Activated naive CD8-positive, alpha-beta T cell treated with anti-CD3 and anti-CD28 coated beads, Interleukin-2, amount 50 U/mL, for 16 hours (primary cell): ENCODE data around the gene PDZRN4.
"Not testable (repeated sequence)": the region's sequence is repeated elsewhere in the genome, so short reads cannot be mapped to it uniquely, and the experiment has no call there.

ENCODE experiments used
- DNase-seq: peaks from one replicate; pipeline ENCODE4 v3.0.0-alpha.2; 2020; ENCODE audit warnings: low read depth, low spot score

PDZRN4 gene

DNA sequence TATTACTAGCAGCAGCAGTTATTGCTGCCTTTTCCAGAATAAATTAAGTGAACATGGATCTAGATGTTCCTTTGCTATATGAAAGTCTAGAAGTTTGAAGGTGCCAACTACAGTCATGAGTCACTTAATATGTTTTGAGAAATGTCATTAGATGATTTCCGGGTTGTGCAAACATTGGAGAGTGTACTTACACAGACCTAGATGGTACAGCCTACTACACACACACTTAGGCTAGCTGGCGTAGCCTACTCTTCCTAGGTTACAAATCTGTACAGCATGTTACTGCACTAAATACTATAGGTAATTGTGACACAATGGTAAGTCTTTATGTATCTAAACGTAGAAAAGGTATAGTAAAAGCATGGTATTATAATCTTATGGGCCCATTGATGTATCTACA is 368.1 kb downstream of the PDZRN4 start:
- no peak for DNase-seq

DNA sequence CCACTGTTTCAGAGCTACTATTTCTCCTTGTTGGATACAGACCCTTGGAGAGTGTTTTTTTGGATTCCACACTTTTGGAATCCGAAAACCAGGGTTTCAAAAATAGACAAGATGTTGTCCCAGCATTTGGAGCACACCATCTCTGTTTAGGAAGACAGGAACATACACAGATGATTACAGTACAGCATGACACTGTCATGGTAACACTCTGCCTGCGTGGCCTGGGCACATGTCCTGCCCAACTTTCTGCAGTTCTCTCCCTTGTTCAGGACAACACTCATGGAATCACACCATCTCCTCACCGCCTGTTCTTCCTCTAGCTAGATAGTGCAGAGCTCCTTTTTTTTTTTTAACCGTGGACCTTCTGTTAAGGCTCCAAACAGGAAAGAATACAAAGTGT is 369.2 kb downstream of the PDZRN4 start:
- DNase-seq = no peak

DNA sequence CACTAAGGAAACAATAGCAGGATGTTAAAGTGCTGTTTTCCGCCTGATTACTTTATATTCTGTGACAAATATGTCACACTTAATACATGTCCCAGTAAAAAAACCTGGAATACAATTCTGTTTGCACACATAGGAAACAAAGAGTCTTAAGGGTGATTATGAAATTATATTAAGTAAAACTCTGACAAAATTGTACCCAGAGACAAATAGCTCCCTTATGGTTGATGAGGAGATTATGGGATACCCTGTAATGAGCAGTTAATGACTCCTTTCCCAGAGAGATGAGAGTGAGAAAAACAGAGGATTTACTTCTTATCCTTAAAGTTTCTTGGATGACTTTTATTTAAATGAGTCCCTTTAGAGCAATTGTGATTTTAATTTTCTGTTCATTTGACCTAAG is 370.6 kb downstream of the PDZRN4 start:
- no peak for DNase-seq

DNA sequence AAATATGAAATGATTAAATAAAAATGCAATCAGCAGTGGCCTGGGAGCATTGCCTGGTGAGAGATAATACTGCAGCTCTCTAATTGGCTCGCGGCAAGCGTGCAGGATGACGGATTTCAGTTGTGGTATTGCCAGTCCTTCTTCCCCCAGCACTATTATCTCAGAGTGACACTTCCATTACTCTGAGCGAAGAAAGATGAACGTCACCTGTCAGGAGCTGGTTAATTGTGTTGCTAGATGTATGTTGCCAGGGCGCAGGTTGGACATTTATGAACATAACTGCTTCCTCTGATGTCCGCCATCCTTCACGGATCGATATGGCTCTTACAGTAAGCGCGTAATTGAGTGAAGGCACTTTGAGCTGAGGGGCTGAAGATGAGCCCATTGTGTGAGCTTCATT is 374.9 kb downstream of the PDZRN4 start:
- DNase-seq = no peak

DNA sequence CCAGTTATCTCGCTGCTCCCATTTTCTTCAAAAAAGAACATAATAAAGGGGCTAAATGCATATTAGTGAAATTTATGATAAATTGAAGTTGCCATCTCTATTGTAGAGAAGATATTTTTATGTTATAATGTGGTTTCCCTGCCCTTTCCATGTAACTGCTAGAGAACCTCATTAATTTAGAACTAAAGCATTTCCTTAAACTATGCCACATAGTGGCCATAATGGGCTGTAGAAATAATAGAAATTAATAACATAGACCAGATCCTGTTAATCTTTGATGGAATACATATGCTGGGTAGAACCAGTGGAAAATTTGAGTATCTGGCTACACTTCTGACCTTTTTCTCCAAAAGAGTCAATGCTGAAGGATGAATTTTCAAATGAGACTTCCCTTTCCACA is 376.7 kb downstream of the PDZRN4 start:
- no peak for DNase-seq

DNA sequence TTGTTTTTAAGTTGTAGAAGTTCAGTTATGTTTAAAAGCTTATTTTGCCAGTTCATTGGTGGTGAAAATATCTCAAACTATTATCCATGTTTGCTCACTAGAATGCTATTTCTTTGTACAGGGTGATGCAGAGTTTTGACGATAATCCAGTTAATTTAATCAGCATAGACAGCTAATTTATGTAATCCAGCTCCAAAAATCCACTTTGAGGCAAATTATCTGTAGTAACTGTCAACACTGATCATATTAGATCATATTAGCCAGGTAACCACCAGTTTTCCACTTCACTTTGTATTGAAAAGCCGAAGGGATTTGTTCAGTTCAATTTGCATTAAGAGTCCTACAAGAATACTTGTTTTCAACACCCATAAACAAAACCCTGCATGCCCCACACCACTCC is 378.6 kb downstream of the PDZRN4 start:
- DNase-seq = no peak

DNA sequence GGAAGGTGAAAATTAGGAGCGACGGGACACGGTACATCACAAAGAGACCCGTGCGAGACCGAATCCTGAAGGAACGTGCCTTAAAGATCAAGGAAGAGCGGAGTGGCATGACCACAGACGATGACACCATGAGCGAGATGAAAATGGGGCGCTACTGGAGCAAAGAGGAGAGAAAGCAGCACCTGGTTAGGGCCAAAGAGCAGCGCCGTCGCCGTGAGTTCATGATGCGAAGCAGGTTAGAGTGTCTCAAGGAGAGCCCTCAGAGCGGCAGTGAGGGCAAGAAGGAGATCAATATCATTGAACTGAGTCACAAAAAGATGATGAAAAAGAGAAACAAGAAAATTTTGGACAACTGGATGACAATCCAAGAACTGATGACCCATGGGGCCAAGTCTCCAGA is 385.3 kb downstream of the PDZRN4 start:
- DNase-seq = no peak

DNA sequence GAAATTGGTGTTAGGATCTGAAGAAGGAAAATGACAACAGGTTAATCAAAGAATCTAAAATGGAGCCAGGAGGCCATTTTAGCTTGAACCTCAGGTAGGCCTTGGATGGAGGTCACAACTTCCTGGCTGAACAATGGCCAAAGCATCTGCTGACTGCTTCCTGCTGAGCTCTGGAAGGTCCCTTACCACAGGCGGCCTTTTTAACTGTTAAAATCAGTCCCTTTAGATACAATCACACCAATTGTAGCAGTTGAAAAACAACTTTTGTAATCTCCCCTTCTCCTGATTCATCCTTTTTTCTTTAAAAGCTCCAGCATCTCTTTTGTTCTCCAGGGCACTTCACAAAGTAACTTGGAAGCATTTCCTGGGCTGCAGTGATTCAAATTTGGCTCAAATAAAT is 388.8 kb downstream of the PDZRN4 start:
- DNase-seq = no peak

DNA sequence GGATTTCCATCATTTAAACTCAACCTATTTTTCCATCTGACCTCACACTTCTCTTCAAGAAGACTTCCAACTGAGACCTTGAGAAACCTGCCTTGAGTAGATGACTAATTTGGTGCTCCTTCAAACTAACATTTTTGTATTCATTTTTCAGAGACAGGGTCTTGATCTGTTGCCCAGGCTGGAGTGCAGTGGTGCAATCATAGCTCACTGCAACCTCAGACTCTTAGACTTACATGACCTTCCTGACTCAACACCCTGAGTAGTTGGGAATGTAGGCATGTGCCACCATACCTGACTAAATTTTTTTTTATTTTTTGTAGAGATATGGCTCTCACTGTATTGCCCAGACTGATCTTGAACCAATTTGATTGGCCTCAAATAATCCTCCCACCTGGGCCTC is 389.9 kb downstream of the PDZRN4 start:
- no peak for DNase-seq

DNA sequence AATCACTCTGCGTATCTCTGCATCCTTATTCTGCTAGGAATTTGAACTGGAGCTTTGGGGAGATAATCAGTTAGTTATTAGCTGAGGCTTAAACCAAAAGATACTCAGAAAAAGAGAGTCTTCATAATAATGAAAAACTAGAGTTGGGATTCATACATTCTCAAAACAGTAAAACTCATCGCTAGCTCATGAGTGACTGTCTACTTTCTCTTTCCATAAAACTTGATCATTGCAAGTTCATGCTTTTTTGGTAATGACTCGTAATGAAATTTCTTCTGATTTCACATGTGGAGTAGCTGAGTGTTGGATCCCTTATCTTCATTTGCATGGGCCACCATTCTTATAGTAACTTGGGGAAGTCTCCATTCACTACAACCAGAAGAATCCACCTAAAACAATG is 397.7 kb downstream of the PDZRN4 start:
- no peak for DNase-seq

DNA sequence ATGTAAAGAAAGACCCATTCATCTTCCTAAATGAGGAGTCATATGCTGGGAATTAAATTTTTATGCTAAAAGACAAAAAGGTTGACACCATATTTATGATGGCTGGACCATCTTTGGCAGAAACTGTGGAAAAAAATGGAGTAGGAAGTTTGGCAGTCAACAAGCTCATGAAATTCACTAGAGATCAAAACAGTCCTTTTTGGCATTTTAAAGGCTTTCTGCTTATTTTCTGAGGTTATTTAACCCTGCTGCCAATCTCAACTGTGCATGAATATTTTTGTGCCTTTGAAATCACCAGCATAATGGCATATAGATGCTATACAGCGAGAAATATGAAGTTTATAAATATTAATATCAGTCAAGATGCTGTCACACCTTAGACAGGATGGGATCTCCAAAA is 399.5 kb downstream of the PDZRN4 start:
- no peak for DNase-seq

DNA sequence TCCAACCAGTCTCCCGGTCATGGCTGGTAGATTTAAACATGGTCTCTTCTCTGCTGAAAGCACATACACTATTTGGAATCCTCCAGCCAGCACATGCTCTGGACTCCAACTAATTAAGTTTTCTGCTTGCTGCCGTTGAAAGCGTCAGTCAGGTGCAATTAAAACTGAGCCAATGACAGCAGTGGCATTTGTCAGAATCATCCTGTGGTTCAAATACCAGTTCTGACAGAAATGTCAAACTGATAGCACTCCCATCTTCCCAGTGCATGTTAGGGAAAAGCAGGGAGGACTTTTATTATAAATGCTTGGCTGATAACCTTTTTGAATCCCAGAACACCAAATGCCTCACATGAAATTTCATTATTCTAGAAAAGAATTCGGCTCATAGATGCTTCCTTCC is 401.8 kb downstream of the PDZRN4 start:
- no peak for DNase-seq

DNA sequence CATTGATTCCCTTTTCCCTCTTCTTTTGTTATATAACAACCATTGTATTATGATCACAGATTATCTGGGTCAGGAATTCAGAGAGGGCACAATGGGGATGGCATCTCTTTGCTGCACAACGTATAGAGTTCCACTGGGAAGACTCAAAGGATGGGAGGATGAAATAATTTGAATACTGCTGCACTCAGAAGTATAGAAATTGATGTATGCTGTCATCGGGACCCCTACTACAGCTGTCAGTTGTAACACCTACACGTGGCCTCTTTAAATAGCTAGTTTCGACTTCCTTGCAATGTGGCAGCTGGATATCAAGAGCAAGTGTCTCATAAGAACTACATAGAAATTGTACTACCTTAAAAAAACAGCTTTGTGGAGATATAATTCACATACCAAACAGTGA is 408.1 kb downstream of the PDZRN4 start:
- DNase-seq = no peak

DNA sequence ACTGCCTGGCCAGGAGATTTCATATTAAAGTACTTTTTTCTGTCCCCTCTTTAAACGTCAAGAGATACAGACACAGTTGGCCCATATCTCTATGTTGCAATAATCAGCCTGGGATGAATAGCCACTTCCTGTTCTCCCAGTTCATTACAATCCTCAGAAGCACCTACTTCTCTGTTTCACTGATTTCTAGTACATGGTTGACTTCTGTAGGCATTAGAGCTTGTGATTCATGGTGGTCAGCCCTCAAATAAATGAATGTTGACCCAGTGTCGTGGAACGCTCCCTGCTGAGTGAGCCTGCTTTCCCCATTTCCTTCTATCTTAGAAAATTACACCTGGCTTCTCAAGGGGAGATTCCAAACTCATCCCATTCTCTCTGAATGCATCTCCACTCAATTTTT is 416.7 kb downstream of the PDZRN4 start:
- no peak for DNase-seq

DNA sequence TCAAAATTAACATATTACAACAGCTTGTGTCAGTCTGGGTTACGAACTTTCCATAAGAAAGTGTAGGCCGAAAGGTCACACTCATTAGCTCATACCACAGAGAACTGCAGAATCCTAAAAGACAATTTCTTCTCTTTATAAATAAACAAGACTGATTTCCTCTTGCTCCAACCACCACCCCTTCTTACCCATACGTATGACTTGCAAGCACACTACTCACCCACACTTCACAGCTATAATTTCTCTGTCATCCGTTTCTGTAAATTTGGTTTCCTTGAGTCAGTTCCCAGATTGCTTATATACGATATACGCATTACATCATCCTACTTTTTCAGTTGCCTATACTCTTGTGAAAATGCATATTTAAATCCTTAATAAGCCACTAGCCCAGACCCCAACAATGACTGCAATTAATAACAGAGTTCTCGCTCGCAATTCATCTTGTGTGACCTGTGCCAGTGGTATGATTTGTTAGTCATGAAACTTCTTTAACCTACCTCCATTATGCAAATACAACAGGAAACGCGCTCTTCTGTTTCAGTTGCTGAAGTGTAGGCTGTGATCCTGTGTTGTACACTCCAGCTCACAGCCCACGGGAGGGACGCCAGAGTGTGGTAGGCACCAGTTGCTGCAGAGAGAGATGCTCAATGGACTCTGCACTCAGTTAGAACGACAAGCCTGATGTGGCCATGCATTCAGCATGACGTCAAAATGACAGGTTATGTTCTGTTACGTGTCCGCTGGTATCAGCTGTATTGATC is 417.6 kb downstream of the PDZRN4 start:
- DNase-seq = no peak

DNA sequence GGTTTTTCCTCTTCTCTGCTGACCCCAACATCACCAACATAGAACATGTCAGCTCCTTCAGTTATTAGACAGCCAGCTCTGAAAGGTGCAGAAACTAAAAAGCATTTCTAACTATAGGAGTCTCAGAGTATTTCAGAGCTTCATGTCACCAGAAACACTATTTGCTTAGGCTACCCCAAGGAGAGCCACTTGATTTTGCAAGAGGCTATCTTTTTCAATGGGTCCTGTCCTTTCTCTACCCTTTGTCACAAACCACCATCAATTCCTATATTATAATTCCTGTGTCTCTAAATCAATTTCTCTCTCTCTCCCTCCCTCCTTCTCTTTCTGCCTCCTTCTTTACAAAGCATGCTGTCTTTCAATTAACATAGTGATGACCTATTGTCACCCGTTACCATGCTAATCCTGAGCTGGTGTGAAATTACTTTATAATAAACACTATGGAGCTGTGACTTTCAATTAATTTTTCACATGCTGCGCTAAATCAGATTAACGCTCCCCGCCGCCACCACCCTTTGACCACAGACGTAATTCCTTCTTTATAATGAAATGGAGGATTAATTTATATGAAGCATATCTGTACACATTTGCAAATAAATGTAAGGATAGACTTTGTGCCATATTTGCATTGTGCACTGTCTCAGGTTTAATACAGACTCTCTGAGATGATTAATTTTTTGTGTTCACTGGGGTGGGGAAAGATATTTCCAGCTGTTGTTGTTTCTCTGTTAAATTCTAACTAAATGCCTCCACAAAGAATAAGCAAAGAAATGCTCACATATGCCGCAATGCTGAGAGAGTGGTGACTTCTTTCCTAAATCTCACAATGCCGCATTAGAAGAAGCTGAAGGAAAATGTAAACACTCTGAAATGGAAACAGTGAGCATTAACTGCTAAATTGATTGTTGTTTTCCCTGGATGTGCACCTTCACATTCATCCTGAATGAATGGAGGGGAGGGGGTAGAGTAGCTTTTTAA is 418.6 kb downstream of the PDZRN4 start:
- no peak for DNase-seq

DNA sequence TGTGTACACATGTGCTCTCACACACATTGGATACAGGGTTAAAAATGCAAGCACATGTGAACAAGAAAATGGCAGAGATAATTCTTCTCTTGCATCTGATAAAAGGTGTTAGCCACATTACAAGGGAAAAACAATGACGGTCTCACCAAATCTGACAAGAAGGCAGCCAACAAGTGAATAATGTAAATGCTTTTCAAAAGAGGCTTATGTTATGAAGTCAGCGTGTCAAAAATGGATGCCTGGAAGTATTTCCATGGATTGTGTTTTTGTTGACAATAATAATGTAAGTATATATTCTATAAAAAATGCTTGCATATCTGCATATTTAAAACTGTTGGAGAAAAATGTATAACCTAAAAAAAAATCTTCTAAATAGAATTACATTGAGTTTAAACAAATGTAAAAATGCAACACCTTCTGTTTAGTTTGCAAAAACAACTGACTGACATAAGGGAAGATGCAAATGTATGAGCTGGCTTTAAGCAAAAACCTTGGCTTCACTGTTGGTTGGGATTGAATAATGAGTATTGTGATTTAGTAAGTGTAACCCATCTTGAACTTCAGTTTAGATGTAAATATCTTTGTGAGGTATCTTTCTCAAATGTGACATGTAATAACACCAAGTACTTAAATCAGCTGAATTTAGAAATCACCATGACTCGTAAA is 424.9 kb downstream of the PDZRN4 start:
- DNase-seq = no peak

DNA sequence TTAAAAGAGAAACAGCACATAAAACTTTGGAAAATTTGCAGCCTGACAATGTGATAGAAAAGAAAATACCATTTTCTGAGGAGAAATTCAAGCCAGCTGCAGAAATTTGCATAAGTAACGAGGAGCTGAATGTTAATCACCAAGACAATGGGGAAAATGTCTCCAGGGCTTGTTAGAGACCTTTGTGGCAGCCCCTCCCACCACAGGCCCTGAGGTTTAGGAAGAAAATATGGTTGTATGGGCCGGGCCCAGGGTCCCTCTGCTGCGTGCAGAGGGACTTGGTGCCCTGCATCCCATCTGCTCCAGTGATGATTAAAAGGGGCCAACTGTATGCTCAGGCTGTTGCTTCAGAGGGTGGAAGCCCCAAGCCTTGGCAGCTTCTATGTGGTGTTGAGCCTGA is 427.1 kb downstream of the PDZRN4 start:
- DNase-seq = not testable (repeated sequence)

DNA sequence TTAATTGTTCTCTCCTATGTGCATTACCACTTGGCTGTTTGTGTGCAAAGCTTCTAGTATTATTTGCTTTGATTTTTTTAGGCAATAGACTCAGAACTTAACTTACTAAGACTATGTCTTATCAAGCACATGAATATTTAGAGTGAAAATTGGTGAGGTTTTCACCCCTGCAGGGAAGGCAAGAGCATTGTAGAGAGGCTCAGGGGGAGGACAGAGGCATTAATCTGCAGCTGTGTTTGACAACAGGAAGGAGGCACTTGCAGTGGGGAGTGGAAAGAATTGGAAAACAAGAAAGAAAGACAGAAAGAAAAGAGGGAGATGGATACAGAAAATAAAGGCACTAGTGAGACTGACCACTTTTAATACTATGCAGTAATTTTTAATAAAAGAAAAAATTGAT is 431.6 kb downstream of the PDZRN4 start:
- no peak for DNase-seq

DNA sequence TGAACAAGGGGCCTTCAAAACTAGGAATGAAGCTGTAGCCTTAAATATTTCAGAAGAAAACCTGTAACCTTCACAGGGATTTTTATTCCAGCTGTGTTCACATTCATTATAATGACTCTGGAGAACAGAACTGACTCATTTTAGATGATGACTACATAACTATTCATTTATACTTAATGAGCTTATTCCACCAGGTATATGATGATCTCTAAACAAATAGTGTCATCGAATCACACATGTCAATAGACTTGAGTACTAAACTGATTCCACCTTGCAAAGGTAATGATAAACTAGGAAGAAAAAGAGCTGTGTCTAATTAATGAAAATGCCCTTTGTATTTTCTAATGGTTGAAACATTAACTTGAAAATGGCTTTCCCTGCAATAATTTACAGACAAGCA is 433.2 kb downstream of the PDZRN4 start:
- no peak for DNase-seq
